HG02870 (cell line): ENCODE measurements around the gene CACNA2D2.

ENCODE experiments used
- ATAC-seq: cut with Tn5 transposase; IDR thresholded peaks from one replicate; pipeline ENCODE4 v1.9.1; 2021; ENCODE audit warnings: mild to moderate bottlenecking, moderate library complexity; ENCODE audit not compliant: unreplicated experiment

CACNA2D2 gene

DNA sequence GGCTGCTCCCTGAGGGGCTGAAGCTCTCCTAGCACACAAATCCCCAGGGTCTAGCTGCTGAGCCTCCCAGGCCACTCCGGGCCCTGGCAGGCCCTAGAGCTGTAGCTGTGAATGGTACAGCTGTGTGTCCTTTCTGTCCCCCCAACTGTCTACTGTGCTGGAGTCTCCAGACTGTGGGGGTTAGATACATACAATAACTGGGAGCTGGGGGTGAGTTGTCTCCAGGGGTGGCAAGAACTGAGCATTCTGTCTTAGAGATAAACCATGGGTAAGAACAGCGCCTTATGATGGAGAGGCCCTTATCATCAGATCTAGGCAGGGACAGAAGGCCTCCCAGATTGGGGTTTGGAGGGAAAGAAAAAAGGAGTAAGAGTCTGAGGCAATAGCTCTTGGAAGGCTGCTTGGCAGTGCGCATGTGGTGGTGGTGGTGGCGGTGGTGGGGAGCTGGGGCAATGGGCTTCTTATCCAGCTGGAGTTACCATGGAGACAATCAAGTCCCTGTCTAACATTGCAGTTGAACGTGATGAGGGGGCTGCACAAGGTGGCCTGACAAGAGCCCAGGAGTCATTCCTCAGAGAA lies 149.2 kb downstream of the CACNA2D2 start:
- ATAC-seq: no peak

- ATAC-seq: no peak
These were observed 150.0 kb downstream of the CACNA2D2 start for GRCh38 chr3:50353245-50354004.

GRCh38 chr3:50352781-50353180 lies 150.7 kb downstream of the CACNA2D2 start:
- no peak for ATAC-seq

DNA sequence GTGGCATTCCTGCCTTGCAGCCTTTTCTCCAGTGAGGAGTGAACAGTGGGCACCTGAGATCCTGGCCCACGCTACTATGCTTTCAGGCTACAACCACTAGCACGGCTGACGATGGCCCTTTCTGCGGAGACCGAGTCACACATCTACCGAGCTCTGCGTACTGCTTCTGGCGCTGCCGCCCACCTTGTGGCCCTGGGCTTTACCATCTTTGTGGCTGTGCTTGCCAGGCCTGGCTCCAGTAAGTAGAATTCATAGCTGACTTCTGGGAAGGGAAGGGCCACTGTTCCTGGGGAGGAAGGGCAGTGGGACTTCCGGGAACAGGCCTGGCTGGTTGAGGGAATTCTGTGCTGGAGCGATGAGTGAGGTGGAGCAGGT lies 152.1 kb downstream of the CACNA2D2 start:
- no peak for ATAC-seq

GRCh38 chr3:50350527-50351322 lies 152.7 kb downstream of the CACNA2D2 start, which contains the start of the genes CYB561D2 and NPRL2:
Gene CYB561D2, plus strand, starts transcription at chr3:50350862. Its CDS starts 572 bp downstream, at chr3:50351434.
Gene NPRL2, minus strand, starts transcription at chr3:50350775. Its CDS starts 123 bp downstream, at chr3:50350652.
- peak; percentile 81 for ATAC-seq

DNA sequence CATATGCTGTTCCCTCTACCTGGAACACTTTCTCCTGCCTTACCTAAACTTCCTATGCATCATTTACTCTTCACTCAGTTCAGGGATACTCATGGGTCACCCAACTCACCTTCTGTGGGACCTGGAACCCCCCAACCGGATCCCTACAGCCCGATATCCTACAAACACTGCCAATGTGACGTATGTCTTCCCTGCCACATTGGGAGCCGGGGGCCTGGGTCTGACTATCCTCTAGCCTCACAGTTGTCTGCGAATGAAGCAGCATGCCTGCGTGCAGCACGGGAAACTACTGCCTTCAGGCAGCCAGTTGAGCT lies 153.3 kb downstream of the CACNA2D2 start:
- no peak for ATAC-seq

DNA sequence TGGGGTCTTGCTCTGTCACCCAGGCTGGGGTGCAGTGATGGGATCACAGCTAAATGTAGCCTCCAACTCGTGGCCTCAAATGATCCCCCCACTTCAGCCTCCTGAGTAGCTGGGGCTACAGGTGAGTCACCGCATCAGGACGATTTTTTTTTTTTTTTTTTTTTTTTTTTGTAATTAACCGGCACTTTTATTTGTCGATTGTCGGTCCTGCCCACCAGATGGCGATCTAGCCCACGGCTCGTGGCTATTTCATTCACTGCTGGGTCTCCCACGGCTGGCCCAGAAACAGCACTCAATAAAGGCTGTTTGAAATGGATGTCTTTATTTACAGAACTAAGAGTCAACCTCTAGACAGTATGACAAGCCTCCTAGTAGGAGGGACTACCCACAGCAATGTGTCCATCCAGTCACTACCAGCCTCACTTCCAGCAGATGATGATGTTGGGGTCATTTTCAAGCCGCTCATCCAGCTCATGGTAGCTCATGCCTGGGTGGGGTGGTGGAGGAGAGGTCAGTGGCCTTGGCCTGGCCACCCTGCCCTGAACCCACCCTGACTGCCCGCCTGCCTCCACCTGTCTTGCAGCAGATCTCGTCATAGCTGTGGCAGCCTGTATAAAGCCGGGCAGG lies 156.1 kb downstream of the CACNA2D2 start:
- no peak for ATAC-seq

- ATAC-seq: no peak
These were observed 157.7 kb downstream of the CACNA2D2 start, which contains the start of gene ZMYND10 for GRCh38 chr3:50345586-50346234. Gene ZMYND10, minus strand, starts transcription at chr3:50345732. Its CDS starts 153 bp downstream, at chr3:50345579.

- ATAC-seq: no peak
These were observed 158.4 kb downstream of the CACNA2D2 start for GRCh38 chr3:50345008-50345407.

DNA sequence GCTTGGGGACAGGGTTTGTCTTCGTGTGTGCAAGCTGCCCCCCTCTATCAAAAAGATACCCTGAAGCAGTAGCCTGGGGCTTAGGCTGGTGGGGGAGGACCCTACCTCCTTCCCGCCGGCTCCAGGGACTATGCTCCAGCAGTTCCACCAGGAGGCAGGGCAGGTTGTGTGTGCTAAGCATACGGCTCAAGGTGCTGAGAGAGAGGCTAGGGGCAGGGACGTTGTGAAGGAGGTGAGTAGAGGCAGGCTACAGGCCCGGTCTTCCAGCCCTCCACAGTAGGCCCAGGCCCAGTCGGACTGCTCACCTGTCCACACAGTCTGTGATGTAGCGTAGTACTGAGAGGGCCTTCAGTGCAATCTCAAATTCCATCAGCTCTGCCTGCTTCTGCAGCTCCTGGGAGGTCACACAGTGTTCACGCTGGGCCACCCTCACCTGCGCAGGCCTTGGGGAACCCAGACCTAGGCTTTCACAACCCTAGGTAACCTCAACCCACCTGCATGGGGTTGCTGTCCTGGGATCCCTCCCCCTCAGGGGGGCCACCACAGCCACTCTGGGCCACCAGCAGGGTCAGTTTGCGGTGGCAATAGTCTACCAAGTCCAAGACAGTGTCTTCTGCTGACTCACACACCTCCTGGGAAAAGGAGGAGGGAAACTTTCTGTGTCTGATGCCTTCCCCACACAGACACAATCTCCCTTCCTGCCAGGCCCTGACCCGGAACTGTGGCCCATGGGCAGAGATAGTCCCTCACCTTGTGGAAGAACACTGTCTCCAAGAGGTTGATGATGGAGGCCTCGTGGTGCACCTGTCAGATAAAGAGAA lies 160.4 kb downstream of the CACNA2D2 start:
- no peak for ATAC-seq

DNA sequence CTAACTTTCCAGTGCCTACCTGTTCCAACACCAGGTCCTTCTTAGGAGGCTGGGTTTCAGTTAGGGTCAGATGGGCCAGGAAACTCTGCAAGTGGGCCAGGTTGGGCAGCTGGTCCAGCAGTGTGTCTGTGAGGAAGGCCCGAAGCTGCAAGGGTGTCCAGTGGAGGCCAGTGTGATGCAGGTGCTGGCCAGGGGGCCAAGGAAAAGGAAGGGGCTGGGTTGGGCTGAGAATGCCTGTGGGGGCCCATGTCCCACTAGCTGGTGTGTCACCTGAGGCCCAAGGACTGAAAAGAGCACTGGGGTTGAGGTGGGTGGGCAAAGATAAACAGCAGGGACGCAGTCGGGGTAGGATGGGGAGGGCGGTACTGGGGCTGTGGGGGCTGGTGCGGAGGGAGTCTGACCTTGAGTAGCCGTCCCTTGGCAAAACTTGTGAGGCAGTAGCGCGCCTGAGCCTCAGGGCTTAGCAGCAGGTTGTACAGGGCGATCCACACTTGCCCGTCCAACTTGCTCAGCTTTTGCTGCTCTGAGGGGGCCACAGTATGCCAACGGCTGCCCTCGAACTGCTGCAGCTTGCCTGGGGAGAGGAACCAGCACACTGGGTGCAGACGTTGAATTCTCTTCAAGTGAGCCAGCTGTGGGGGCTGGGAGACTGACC lies 161.3 kb downstream of the CACNA2D2 start:
- no peak for ATAC-seq

DNA sequence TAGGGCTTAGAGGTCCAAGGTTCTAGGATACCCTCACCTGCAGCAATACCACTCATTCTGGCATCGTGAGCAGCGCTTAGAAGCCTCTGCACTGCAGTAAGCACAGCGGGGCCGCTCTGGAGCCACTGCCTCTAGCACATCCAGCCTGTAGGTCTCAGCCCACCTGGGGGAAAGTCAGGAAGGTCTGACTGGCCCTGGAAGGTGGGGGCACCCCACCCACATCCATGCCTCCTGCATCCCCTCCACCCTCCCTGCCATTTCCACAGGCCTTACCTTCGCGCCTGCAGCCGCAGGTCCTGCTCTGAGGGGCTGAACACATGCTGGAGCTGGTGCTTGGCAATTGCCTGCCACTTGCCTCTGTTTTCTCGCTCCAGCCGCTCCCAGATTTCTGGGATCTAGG lies 161.9 kb downstream of the CACNA2D2 start:
- ATAC-seq: no peak

GRCh38 chr3:50340448-50341329 lies 162.7 kb downstream of the CACNA2D2 start, which contains the start of gene RASSF1:
Gene RASSF1, minus strand, starts transcription at chr3:50340836. Its CDS starts 31 bp downstream, at chr3:50340805.
- ATAC-seq: no peak

- ATAC-seq: no peak
These were observed 163.3 kb downstream of the CACNA2D2 start for GRCh38 chr3:50340147-50340447.

DNA sequence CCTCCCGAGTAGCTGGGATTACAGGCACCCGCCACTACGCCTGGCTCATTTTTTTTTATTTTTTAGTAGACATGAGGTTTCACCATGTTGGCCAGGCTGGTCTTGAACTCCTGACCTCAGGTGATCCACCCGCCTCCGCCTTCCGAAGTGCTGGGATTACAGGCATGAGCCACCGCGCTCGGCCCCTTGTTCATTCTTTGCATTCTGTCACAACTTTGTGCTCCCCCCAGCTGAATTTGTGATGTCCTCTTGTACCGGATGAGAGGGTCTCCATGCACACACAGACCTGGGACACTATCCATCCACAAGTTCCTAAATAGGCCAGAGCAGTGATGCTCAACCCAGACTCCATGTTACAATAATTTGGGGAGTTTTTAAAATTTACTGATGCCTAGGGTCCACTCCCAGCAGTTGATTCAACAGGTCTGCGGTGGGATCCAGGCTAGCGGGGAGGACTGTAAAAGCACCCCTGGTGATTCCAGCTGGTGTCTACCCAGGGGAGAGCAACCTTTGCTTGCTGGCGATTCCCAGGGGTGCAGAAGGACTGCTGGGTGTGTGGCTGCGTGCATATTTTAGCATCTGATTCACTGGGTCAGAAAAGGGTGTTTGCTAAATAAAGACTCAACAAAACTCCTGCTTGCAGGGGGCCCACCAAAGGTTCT lies 163.8 kb downstream of the CACNA2D2 start:
- ATAC-seq: no peak

DNA sequence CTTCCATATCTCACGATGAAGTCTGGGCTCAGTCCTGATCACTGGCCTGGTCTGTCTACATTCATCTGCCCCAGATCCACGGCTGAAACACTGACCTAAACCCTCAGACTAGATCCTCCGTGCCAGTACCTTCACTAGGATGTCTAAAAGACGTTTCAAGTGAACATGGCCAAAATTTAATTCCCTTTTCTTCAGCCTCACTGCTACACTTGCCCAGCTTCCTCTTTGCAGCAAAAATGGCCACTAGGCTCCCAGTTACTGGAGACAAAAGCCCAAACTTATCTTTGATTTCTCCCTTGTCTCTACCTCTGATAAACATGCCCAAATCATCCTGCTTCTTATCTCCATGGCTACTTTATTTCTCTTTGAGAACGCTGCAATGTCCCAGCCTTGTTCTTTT lies 164.5 kb downstream of the CACNA2D2 start:
- ATAC-seq: no peak

DNA sequence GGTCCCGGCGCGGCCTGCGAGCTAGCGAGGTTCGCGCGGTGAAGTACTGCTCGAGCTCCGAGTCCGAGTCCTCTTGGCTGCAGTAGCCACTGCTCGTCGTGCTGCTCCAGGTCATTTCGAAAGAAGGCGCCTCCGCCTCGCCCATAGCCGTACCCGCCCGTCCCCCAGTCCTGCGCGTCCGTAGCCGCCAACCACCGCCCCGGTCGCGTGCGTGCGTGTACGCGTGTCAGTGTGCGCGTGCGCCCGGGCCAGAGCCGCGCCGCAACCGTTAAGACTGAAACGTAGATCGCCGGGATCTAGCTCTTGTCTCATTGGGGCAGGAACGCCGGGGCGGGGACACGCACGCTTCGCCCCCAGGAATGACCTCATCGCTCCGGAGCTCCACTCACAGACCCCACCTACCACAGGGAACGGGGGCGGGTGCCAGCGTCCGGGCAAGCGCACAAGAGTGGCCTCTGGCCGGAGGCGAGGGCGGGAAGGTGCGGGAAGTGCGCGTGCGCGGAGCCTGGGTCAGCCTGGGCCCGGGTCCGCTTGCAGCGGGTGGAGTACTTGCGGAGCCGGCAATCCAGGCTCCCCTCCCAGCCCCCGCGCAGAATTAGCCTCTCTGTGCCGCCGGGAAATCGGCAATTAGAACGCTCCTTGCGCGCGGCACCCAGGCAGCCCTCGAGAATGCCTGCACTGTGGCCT lies 166.1 kb downstream of the CACNA2D2 start:
- ATAC-seq: peak; percentile 72
